Lower lobe of right lung (tissue), 2 donors: ENCODE results near the gene PDE4D. TPM values are rescaled to one million over a fixed set of nuclear protein-coding genes. Genes with fewer than 3 reads are reported as not detected.

Source experiments
- ATAC-seq, 2 donors: fragments of 200-7000 bp; cut with Tn5 transposase; one replicate each; pipeline ENCODE4 v1.9.1; 2020 to 2022; ENCODE audit warnings: mild to moderate bottlenecking in 2 of 2, moderate library complexity in 2 of 2
- DNase-seq: peaks from one replicate; pipeline ENCODE4 v3.0.0-alpha.2; 2020
- H3K27ac ChIP-seq: fragments of 200-600 bp; one replicate; pipeline ENCODE4 v1.8.0; 2022
- H3K27me3 ChIP-seq: fragments of 200-600 bp; one replicate; pipeline ENCODE4 v1.8.0; 2022; ENCODE audit warnings: low read depth
- H3K36me3 ChIP-seq: fragments of 200-600 bp; one replicate; pipeline ENCODE4 v1.8.0; 2022; ENCODE audit warnings: mild to moderate bottlenecking
- H3K4me1 ChIP-seq: fragments of 200-600 bp; one replicate; pipeline ENCODE4 v1.8.0; 2022
- H3K4me3 ChIP-seq: fragments of 200-600 bp; one replicate; pipeline ENCODE4 v1.8.0; 2022; ENCODE audit warnings: mild to moderate bottlenecking
- H3K9me3 ChIP-seq: fragments of 200-600 bp; one replicate; pipeline ENCODE4 v1.8.0; 2022
- intact Hi-C: fragments of 100-400 bp; cut with DNase I; formaldehyde crosslinking; loops from one replicate; pipeline ENCODE4 v1.11.0; 2022
- total RNA-seq: library from RNA; stranded (reverse); fragmentation: NEBNext Ultra II Directional; extraction: Animal tissue kit (Norgen Biotek cat#: 25700); gene quantifications from one replicate; pipeline ENCODE4 v1.2.1, GENCODE V29; 2021
- TF ChIP-seq, protein P1 (sequence below): fragments of 200-600 bp; IDR thresholded peaks from one replicate; pipeline ENCODE4 v1.8.0; 2022; ENCODE audit warnings: antibody characterized with exemption, mild to moderate bottlenecking
- donor health status: DM: no; HTN: yes; CAD: no; lungs with severe emphysema.

Gene PDE4D
- total RNA-seq, 1 donor from 2014 or later, result 71.3 TPM

DNA sequence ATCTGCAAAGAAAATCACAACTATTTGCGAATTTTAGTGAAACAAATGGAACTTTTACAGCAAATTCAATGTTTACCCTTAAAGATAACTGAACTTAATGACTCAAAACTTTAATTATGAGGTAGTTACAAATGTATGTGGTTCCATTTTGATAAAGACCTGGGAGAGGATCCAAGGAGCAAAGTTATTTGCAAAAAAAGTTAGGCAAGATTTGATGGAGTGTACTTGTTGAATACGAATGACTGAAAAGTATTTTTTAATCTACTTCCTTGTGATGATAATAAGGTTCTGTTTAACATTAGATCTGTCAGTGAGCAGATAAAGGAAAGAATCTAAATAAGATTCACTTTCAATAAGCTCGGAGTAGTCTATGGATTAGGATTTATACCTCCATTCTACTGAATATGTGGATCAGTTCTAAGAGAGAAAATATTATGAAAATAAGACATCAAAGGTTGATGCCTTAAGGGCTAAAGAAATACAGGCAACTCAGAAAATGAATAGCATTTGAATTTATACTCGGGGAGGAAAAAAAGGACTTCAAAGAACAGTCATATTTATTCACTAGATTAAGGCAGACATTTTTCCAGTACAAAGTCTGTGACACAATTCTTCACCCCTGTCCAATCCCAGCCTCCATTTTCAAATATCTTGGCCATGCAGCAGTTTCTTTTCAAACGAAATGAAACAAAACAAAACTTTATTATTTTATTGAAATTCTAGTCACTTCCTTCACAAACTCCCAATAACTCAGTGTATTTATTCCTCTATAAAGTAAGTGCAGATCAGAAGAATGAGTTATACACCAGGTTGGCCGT, 199.8 kb downstream of the PDE4D start:
- no peaks in the 10 kb centered on the region for H3K27me3 ChIP-seq

DNA sequence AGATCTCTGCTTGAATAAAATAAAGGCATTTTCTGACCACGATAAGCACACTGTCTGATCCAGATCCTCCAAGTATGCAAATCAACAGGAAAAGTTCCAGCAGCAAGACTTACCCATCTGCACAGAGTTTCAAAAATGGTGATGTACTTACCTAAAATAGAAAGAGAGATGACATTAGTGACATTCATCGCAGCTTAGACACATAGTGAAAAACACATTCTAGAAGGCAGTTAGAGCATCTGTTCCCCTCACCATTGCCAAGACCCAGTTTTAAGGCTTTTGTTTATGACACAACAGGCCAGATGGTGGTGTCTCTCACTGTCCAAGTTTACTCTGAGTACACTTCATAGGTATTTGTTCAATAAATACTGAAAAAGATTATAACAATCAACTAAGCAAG, 207.7 kb downstream of the PDE4D start:
- intact Hi-C loops, result no loop called here
- ATAC-seq (no peak), DNase-seq (no peak)
- TF ChIP-seq, protein P1, sequence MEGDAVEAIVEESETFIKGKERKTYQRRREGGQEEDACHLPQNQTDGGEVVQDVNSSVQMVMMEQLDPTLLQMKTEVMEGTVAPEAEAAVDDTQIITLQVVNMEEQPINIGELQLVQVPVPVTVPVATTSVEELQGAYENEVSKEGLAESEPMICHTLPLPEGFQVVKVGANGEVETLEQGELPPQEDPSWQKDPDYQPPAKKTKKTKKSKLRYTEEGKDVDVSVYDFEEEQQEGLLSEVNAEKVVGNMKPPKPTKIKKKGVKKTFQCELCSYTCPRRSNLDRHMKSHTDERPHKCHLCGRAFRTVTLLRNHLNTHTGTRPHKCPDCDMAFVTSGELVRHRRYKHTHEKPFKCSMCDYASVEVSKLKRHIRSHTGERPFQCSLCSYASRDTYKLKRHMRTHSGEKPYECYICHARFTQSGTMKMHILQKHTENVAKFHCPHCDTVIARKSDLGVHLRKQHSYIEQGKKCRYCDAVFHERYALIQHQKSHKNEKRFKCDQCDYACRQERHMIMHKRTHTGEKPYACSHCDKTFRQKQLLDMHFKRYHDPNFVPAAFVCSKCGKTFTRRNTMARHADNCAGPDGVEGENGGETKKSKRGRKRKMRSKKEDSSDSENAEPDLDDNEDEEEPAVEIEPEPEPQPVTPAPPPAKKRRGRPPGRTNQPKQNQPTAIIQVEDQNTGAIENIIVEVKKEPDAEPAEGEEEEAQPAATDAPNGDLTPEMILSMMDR, result no peak
- Histone ChIP-seq H3K9me3 (no peaks in the 10 kb centered on the region), H3K36me3 (no peaks in the 10 kb centered on the region), H3K4me3 (no peak overlapping the region), H3K27ac (no peak overlapping the region), H3K27me3 (no peaks in the 10 kb centered on the region), H3K4me1 (no peaks in the 10 kb centered on the region)

More for the DNA sequence above, 199.8 kb downstream of the PDE4D start:
- TF ChIP-seq, protein P1, result no peak
- ATAC-seq (no peak), DNase-seq (no peak)
- Histone ChIP-seq H3K9me3 (no peaks in the 10 kb centered on the region), H3K27ac (no peak overlapping the region), H3K36me3 (no peaks in the 10 kb centered on the region), H3K4me3 (no peak overlapping the region), H3K4me1 (peaks cover 10% of the 10 kb centered on the region)
- intact Hi-C loops, result no loop called here

DNA sequence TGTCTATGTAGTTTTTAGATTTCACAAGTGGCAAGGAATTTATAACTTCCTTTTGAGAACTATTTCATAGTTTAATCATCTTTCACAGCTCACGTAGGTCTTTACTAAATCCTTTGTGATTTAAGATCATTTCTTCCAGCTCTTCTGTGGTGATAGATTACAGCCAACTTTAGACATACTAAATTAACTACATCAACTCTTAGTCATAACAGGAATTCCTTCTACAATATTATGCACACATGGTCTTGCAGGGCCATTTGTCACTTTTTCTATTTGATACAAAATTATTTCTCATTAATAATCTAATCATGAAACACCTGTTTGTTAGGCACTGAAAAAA, 208.4 kb downstream of the PDE4D start:
- Histone ChIP-seq H3K9me3 (no peaks in the 10 kb centered on the region), H3K4me3 (no peak overlapping the region), H3K27ac (no peak overlapping the region), H3K4me1 (no peaks in the 10 kb centered on the region), H3K27me3 (no peaks in the 10 kb centered on the region), H3K36me3 (no peaks in the 10 kb centered on the region)
- no peak for DNase-seq
- TF ChIP-seq, protein P1, result no peak
- intact Hi-C loops, result no loop called here
- ATAC-seq, result no peak

DNA sequence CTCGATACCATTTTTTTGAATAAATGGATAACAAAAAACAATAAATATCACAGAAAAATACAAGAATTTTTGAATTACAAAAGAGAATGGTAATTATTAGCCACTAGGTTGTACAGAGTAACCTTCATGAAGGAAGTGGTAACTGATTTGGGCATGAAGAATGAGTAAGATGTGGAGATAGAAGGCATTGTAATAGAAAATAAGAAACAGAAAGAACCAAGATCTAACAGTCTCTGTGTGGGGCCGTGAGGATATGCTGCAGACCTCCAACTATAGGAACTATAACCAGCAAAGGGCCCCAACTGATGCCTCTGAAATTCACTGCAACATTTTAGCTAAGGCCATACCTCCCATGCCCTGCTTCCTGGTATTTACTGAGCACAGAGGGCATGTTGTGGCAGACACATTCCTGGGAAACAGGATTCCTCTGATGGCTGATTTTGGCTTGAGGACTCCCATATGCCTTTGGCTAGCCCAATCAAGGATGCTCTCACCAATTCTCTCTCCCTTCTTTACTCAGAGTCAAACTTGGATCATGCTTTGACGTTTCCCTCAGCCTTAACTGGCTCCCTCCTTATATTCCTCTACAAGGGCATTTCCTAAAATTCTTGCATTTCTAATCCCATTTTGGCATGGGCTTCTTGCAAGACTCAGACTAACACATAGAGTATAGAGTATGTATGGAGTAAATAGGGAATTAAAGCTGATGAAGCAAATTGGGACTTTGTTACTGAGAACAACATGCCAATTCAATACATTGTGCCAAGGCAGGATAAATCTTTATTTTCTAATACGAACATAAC, 208.9 kb downstream of the PDE4D start:
- H3K4me1 ChIP-seq, result no peaks in the 10 kb centered on the region
- H3K27ac ChIP-seq, result no peak overlapping the region
- TF ChIP-seq, protein P1, result no peak
- ATAC-seq (no peak), DNase-seq (no peak)
- H3K9me3 ChIP-seq, result no peaks in the 10 kb centered on the region
- no peak overlapping the region for H3K4me3 ChIP-seq
- intact Hi-C loops, result no loop called here
- no peaks in the 10 kb centered on the region for H3K36me3 ChIP-seq
- H3K27me3 ChIP-seq, result no peaks in the 10 kb centered on the region

DNA sequence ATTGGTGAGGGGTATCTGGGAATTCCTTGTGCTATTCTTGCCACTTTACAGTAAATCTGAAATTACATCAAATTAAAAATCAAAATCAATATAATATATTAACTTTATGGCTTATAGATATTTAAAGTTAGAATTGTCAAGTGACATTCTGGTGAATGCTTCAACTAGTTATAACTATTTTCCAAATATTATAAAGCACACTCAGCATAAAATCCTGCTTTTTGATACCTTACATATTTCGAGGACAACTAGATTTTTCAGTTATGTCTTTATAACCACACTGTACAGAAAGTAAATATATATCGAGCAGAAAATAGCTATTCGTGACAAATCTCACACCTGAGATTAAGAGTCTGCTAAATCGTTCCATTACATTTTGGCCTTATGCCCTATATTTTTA, 210.2 kb downstream of the PDE4D start:
- ATAC-seq (no peak), DNase-seq (no peak)
- no peak overlapping the region for H3K27ac ChIP-seq
- TF ChIP-seq, protein P1, result no peak
- intact Hi-C loops, result no loop called here
- H3K36me3 ChIP-seq, result no peaks in the 10 kb centered on the region
- no peak overlapping the region for H3K4me3 ChIP-seq
- no peaks in the 10 kb centered on the region for H3K27me3 ChIP-seq
- no peaks in the 10 kb centered on the region for H3K4me1 ChIP-seq
- no peaks in the 10 kb centered on the region for H3K9me3 ChIP-seq
